Measurements from ENCODE around the gene C6.

DNA sequence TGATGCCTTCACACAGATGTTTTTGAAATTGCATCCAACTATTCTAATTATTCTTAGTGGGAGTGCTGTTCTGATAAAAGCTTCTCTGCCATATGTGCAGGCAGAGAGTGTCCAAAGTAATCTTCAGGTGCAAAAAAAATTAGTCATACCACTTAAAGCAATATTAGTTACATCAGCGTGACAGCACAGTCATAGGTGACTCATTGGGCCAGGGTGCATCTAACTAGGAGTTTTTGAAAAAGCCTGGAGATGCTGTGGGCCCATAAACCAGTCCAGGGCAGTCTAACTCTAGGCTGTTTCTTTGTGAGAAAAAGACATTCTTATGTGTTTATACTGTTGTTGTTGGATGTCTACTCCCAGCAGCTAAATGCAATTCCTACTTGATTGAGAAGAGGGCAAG is 33.0 kb upstream of the C6 start:
- TF ChIP-seq, protein P1, sequence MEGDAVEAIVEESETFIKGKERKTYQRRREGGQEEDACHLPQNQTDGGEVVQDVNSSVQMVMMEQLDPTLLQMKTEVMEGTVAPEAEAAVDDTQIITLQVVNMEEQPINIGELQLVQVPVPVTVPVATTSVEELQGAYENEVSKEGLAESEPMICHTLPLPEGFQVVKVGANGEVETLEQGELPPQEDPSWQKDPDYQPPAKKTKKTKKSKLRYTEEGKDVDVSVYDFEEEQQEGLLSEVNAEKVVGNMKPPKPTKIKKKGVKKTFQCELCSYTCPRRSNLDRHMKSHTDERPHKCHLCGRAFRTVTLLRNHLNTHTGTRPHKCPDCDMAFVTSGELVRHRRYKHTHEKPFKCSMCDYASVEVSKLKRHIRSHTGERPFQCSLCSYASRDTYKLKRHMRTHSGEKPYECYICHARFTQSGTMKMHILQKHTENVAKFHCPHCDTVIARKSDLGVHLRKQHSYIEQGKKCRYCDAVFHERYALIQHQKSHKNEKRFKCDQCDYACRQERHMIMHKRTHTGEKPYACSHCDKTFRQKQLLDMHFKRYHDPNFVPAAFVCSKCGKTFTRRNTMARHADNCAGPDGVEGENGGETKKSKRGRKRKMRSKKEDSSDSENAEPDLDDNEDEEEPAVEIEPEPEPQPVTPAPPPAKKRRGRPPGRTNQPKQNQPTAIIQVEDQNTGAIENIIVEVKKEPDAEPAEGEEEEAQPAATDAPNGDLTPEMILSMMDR (IDR thresholded peaks at IDR 0.05) = no peak
- no peak for TF ChIP-seq POLR2AphosphoS5 (IDR thresholded peaks at IDR 0.05)
- TF ChIP-seq POLR2A (IDR thresholded peaks at IDR 0.05) = no peak
